Limb (tissue), 2 donors: ENCODE measurements around the gene BCAS3.

ENCODE experiments used
- DNase-seq, 2 donors: peaks; one replicate each; pipeline ENCODE4 v3.0.0-alpha.2; 2016; ENCODE audit errors: extremely low spot score in 2 of 2

BCAS3 gene

DNA sequence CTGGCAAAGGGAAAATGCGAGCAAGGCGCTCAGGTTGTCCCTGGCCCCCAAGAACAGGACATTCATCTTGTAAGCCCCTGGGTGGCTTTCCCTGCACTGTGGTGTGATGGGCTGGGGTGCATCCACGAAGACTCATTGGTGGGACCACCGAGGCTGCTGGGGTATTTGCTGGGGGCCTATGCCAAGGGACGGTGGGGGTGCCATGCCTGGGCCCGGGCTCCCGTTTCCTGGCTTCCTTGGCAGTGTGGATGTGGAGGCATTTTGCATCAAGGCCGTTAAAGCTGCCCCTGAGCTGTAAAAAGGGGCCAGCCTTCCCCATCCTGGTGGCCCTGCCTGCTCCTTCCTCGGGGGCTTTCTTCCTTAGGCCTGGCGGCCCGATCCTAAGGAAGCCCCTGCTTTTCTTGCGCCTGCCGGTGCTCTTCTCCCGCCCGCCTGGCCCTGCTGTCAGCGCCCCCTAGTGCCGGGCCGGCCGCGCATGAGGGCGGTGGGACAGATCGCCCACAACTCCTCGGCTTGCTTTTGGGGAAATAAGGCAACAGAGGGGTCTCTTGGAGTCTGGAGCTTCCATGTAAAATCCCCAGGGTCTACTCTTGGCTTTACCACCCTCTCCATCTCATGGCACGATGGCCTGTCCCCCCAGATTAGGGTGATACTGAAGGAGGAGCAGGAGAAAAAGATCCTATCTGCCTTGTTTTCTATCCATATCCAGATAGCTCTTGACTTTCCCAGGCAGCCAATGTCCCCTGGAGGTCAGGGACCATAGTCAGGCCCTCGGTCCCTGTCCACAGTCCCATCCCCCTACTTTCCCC, 712.2 kb downstream of the BCAS3 start:
- peak in 1 of 2 donors; percentile 82 for DNase-seq

DNA sequence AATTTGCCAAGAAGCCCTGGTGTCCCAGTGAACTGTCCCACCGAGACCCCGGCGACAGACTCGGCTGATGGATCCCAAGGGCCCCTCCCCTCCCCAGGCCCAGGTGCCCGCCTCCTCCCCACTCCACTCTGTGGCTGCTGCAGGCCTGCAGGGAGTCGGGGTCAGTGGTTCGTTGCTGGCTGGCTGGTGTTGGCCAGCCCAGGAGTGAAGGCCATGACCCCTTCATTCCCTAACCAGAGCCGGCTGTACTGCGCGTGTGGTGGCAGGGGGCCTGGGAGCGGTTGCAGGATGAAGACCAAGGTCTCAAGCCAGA, 712.8 kb downstream of the BCAS3 start:
- no peak for DNase-seq

DNA sequence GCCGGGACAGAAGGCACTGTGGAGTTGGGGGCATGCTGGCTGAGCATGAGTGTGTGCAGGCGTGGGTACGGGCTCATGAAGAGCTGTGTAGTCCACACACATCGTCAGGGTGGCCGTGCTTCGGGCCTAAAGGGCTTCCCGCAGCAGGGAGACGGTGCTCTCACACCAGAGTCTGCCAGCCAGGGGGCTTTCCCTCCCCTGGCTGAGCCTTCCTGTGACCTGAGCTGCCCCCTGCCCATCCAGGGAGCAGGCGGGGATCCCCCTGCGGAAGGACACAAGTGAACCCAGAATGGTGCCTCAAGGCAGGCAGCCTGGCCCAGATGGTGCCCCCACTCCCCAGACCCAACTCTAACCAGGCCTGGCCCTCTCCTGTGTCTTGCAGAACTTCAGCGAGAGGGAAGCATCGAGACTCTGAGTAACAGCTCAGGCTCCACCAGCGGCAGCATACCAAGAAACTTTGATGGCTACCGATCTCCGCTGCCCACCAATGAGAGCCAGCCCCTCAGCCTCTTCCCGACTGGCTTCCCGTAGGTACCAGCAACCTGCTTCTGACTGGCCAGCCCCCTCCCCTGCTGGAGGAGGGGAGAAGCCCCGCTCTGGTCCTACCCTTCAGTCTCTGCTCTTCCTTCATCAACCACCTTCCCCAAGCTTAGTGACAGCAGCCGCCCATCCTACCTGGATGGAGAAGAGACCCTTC, 714.1 kb downstream of the BCAS3 start:
- DNase-seq = no peak

DNA sequence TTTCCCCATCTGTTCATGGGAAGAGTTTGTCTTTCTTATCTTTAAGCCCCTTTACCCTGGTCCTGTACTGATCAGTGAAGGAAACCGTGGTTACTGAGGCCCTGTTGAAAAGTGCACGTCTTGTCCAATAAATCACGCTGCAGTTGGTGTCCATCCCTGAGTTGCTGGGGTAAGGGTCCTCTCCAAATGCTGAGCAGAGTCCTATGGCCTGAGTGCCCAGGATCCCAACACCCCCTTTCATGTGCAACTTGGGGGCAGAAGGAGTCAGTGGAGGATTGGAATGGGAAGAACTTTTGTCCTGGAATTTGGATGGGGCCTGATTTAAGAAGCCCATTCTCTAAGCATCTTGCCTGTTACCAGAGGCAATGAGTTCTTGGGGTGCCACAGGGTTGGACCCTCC, 715.0 kb downstream of the BCAS3 start:
- DNase-seq = no peak

DNA sequence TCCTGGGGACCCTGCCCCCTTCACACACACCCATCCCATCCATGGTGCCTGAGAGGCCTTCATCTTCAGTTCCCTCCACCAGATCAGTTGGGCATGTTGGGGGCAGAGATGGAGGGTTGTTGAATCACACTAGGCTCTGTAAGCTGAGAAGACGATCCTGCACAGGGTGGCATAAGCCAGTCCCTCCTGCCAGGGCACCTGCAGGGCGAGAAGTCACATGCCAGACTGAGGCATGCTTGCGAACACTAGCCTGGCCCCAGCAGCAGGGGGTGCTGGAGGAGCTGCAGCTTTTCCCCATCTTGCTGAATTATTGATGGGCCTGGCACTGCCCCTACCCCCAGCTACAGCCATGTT, 715.9 kb downstream of the BCAS3 start:
- DNase-seq = no peak

DNA sequence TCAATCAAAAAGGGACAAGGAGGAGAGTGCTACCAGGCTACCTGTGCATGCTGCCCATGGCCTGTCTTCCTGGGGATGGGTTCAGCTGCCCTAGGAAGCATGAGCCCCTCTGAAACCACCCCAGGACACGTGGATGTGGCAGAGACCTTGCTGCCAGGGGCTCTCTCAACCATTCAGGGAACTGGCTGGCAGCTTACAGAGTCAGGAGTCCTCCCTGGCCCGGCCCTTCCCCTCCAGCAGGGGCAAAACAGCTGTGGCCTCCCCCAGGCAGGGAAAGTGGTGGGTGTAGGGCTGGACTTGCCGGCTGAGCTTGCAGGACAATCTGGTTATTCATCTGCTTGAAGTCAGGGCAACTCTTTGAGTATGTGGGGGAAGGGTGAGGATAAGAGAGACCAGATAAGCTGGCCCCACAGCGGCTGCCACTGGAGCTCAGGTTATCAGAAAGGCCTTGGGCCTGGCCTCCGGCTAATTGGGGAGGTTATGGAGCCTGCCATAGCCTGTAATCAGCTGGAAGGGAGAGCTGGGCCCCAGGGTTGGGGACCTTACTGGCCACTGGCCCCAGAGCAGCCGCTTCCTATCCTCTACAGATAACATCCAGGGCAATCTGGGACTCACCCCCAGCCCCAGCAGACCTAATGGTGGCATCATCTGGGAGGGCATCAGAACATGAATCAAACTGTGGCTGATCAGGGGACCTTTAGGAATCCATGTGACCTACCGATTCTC, 716.4 kb downstream of the BCAS3 start:
- no peak for DNase-seq

DNA sequence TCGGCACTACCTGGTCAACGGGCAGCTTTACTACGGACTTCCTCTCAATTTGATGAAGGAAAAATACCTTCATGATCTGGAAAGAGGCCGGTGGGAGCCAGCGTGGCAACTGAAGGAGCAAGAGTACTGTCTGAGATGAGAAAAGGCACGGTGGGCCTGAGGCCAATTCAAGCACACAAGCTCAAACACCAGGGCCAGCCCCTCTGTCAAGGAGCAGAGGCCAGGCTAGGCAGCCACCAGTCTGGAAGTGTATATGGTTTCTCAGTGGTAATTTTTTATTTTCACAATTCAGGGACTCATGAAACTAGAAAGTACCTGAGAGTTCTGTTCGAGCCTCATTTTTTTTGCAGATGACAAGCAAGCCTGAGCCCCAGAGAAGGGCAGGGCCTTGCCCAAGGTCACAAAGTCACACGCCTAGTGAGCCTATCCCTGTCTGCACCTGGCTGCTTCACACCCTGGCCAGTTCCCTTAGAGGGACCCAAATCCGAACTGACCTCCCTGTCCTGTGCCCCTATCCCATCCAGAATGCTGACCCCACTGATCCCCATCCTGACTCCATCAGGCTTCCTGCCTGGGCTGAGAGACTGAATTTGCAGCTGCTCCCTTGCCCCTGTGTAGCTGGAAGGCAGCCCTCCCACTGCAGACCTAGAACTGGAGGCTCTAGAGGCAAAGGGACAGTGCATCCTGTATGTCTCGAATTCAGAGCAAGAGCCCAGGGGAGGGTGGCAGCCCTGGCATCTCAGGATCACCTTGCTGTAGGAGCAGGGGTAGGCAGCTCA, 717.2 kb downstream of the BCAS3 start:
- no peak for DNase-seq

DNA sequence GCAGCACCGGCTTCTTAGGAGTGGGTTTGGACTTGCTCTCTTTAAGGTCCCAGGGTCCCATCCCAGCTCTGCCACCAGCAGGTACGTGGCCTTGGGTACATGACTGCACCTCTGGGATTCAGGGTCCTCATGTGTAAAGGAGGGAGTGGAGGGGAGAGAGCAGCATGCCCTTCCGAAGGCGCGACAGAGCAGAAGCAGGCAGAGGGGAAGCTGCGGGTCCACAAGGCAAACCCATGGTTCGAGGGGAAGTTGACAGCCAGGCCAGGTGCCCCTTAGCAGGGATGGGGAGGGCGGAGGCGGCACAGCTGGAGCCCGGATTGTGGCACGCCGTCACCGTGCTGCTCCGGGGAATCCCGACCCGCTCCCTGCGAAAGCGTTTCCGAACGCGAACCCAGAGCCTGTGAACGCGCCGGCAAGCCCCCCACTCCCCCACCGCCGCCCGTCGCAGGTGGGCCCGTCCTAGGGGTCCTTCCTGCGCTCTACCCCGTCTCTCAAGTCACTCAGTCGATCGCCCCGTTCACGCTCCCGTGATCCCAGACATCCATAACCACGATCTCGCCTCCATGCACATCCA, 717.8 kb downstream of the BCAS3 start:
- DNase-seq = no peak

DNA sequence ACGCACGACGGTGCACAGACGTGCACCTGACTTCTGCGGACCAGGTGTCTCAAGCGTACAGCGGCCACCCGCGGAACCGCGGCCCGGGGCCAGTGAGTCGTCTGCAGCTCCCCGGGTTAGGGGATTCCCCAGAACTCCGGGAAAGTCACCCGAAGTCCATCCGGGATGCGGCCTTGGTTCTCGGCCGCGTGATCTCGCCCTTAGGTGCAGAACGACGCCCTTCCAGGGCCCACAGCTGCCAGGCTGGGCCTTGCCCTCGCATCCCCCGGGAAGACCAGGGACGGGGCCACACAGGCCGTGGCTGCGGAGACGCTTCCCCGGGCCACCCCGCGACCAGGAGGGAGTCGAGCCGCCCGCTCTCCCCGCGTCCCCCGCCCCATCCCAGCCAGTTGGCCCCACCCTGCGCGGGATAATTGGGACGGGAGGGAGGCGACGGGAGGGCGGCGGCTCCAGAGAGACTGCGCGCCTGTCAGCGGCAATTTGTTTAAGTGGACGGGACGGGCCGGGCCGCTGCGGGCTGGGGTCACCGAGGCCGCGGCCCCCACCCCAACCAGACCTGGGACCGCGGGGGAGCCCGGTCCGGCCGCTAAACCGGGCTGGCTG, 718.4 kb downstream of the BCAS3 start:
- DNase-seq = no peak

DNA sequence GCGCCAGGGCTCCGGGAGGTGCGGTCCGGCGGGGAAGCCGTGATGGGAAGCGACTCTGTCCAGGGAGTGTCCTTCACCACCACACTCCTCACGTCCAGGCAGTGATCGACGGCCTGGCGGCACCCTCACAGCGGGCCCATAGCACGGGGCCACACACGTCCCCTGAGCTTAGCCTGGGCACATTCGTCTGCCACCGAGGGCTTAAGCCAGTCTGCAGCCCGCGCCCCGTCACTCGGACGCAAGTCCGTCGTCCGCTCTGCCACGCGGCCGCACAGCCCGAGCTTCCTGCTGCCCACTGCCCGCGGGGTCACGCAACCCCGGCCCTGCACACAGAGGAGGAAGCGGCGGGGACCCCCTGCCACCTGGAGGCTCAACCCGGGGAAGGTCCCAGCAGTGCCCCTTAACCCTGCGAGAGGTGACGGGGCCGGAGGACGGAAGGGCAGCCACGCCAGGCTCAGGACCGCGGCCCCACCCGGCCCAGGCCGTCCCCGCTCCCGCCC, 719.0 kb downstream of the BCAS3 start:
- no peak for DNase-seq

DNA sequence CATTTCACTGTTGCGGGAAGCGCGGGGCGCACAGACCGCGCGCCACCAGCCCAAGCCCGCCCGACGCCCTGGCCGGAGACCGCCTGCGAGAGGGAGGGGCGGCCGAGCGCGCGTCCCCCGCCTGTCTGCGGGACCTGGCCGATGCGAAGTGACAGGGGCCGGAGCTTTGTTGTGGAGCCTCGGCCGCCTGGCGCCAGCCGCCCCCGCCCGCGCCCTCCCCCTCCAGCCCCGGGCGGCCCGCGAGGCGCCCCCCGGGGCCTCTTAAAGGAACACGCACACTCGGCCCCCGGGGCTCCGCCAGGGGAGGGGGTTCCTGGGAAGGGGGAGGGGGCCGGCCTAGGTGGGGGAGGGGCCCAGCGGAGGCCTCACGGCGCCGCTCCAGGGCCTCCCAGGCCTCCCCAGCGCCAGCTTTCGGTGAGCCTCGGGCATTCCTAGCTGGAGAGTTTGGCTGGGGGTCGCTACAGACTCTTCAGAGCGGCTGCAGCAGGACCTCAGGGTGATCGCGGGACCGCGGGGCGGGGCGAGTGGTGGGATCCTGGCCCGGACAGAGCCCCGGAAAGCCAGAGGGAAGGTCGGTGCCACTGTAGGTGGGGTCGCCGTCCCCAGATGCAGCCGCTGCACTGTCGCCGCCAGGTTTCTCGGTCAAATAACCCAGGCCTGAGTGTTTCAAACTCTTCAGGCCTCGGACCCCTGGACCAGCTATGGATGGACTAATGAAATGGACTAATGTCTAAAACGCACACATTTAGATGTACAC, 719.6 kb downstream of the BCAS3 start:
- DNase-seq = peak in 1 of 2 donors; percentile 72

DNA sequence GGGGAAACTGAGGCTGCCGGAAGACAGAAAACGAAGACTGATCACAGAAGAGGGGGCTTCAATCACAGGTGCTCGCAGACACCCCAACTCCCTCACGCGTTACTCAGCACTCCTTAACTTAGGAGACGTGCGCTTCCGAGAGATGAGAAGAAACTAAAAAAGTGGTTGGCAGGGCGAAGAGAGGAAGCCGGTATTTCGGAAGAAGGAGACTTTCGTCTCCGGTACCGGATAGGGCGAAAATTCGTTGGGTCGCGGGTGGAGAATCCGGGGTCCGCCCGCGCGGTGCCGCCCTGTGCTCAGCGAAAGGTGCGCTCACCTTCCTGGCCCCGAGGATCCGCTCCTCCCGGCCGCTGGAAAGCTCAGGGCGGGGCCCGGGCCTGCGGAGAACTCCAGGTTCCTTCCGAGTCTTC, 721.1 kb downstream of the BCAS3 start:
- DNase-seq = no peak

DNA sequence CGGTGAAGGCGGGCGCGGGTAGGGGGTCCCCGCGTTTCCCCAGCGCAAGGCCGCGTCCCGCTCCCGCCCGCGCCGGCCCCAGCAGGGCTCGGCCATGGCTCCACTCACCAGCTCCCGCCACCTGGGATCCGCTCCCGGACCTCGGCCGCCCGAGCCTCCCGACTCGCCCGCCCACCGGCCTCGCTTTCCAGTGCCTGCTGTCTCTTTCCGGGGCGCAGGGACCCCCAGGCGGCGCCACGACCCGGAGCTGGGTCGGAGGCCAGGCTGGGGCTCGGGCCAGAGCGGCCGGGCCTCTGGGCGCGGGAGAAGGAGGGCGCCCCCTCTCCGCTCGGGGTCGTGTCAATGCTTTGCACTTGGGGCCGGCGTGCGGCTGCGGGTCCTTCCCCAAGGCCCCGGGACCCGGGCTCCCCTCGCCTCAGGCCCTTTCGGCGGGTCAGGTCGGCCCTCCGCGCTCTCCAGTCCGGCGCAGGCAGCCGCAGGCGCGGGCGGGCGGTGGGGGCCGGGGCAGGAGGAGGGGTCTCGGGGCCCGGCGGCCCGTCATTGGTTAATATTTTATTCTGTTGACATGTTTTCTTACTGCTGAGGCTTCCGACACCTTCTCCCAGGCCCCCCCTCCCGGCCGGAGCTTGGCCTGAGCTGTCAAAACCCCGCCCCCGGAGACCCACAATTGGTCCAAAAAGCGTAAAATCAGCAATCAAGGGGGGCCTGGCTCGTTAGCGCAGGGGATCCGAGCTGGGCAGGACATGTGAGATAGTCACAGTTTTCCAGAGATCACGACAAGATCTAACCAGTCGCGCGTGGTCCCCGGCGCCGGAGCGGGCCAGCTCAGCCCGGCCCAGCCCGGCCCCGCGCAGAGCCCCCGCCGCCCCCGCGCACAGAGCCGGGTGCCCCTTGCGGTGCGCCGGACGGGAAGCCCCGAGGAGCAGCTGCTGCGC, 721.7 kb downstream of the BCAS3 start, which contains the start of gene TBX2:
Gene TBX2 (plus strand): TSS at position 713 of the 935 bp plus-strand sequence. CDS start 334 bp downstream, outside the sequence.
- peak; percentile 72 to 83 for DNase-seq

DNA sequence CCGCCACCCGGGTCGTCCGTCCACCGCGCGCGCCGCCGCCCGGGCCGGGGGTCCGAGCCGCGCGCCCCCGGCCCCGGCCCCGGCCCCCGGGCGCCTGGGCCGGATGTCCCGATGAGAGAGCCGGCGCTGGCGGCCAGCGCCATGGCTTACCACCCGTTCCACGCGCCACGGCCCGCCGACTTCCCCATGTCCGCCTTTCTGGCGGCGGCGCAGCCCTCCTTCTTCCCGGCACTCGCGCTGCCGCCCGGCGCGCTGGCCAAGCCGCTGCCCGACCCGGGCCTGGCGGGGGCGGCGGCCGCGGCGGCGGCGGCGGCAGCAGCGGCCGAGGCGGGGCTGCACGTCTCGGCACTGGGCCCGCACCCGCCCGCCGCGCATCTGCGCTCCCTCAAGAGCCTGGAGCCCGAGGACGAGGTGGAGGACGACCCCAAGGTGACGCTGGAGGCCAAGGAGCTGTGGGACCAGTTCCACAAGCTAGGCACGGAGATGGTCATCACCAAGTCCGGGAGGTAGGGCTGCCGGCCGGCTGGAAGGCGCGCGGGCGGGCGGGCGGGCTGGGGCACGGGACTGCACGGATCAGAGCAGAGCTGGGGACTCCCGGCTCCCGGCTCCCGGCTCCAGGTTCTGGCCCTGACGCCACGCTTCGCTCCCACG, 722.5 kb downstream of the BCAS3 start:
- DNase-seq = no peak

DNA sequence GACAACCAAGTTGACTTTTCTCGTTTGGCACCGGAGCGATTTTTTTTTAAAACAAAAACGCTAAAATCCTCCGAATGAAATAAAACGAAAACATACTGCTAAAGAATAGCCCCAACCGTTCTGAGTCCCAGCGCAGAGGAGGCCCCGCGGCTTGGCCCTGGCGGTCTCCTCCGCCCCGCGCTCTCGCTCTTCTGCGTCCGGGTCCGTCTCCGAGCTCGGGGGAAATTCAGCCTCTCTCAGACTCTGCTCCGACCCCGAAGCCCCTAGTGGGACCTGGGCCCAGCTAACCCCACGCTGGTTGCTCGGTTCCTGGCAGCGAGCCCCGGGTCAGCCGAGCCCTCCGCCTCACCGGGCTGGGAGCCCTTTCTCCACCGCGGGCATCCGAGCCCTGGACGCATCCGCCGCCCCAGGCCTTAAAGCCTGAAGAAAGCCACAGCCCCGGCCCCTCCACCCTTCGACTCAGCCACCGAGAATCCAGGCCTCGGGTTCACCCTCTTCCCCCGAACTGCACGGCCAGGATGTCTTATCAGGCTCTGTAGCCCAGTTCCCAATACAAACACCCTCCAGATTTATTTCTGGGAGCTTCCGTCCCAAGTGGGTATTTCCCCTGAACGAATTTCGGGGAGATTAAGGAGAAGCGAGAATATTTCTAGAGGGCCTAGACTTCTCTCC, 723.2 kb downstream of the BCAS3 start:
- peak in 1 of 2 donors; percentile 59 for DNase-seq

DNA sequence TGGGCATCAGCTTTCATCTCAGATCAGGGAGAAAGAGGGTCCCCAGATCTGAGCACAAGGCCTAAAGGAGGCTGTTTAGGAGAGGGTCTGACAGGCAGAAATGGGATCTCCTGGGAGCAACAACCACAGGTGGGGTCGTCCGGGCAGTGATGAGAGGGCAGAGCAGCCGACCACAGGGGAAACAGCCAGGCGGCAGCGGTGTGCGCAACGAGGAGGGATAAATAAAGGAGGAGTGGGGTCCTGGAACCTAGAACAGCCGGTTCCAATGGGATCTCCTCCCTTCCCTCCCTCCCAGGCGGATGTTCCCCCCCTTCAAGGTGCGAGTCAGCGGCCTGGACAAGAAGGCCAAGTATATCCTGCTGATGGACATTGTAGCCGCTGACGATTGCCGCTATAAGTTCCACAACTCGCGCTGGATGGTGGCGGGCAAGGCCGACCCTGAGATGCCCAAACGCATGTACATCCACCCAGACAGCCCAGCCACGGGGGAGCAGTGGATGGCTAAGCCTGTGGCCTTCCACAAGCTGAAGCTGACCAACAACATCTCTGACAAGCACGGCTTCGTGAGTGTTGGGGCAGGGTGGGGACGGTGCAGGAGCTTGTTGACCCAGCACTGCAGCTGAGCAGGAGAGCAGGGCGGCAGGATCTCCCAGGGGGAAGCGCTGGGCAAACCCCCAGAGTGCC, 723.9 kb downstream of the BCAS3 start:
- no peak for DNase-seq

DNA sequence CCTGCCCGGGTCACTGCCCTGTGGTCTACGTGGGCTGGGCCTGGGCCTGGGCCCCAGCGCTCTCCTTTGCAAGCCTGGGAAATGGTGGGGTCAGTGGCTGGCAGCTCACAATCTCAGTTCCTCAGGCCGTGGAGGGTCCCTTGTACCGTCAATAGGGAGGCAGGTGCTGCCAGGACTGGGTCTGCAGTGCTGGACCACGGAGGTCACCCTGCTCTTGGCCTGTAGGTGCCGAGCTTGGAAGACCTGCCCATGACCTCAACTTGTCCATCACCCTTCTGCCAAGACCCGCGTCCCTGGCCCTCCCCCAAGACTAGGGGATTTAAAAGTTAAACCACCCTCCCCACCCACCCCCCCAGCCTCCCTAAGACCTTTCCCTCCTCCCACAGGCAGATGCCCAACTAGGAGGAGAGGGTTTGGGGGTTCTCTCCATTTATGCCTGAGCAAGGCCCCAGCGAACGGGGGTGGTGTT, 724.5 kb downstream of the BCAS3 start:
- no peak for DNase-seq
